Mesenchymal stem cell (in vitro differentiated cells and primary cell): ENCODE measurements around the gene LRRC47.

Experiments used
- DNase-seq: peaks from one replicate; pipeline ENCODE4 v3.0.0-alpha.2; 2013
- H2AFZ ChIP-seq: one replicate; pipeline ENCODE4 v1.6.1; 2013; ENCODE audit warnings: low read depth, mild to moderate bottlenecking, control low read depth, inconsistent platforms, low read length, moderate library complexity
- H2AK5ac ChIP-seq: 2 replicates; pipeline ENCODE4 v1.6.1; 2013; ENCODE audit warnings: low read length, moderate library complexity, mild to moderate bottlenecking, inconsistent platforms; ENCODE audit not compliant: severe bottlenecking
- H2BK120ac ChIP-seq: one replicate; pipeline ENCODE4 v1.6.1; 2013; ENCODE audit warnings: low read depth, mild to moderate bottlenecking, inconsistent platforms, low read length, moderate library complexity
- H2BK12ac ChIP-seq, 2 experiments: one replicate each; pipeline ENCODE4 v1.6.1; 2013; ENCODE audit warnings: inconsistent platforms in 2 of 2, low read length in 2 of 2, mild to moderate bottlenecking in 2 of 2, moderate library complexity in 2 of 2, control low read depth in 1 of 2
- H2BK15ac ChIP-seq: one replicate; pipeline ENCODE4 v1.6.1; 2013; ENCODE audit warnings: mild to moderate bottlenecking, low read depth, inconsistent platforms; ENCODE audit not compliant: poor library complexity, severe bottlenecking
- H2BK5ac ChIP-seq: 2 replicates; pipeline ENCODE4 v1.6.1; 2013; ENCODE audit warnings: low read depth, mild to moderate bottlenecking, low read length, control low read depth, inconsistent platforms; ENCODE audit not compliant: poor library complexity, severe bottlenecking
- H3K14ac ChIP-seq, 2 experiments: one replicate each; pipeline ENCODE4 v1.6.1; 2013; ENCODE audit warnings: inconsistent platforms in 2 of 2, low read length in 2 of 2, control low read depth in 1 of 2, mild to moderate bottlenecking in 1 of 2, moderate library complexity in 1 of 2
- H3K18ac ChIP-seq, 2 experiments: one replicate each; pipeline ENCODE4 v1.6.1; 2013; ENCODE audit warnings: inconsistent platforms in 2 of 2, low read length in 2 of 2, control low read depth in 1 of 2, low read depth in 1 of 2, mild to moderate bottlenecking in 1 of 2
- H3K23ac ChIP-seq, 2 experiments: one replicate each; pipeline ENCODE4 v1.6.1; 2013; ENCODE audit warnings: inconsistent platforms in 2 of 2, low read length in 2 of 2, mild to moderate bottlenecking in 2 of 2, moderate library complexity in 2 of 2, control low read depth in 1 of 2
- H3K27ac ChIP-seq: 2 replicates; pipeline ENCODE4 v1.5.1; 2013; ENCODE audit warnings: mild to moderate bottlenecking, moderate library complexity, low read length, control low read depth, inconsistent platforms; ENCODE audit not compliant: poor library complexity, severe bottlenecking
- H3K27me3 ChIP-seq, 2 experiments: 2 replicates each; pipeline versions ENCODE4 v1.6.1 to v1.7.0; 2013; ENCODE audit warnings: low read length in 2 of 2, mild to moderate bottlenecking in 2 of 2, moderate library complexity in 2 of 2, control low read depth in 1 of 2, inconsistent platforms in 1 of 2; ENCODE audit not compliant: control insufficient read depth in 1 of 2, insufficient read depth in 1 of 2
- H3K36me3 ChIP-seq, 2 experiments: 2 replicates each; pipeline versions ENCODE4 v1.6.1 to v1.7.0; 2013; ENCODE audit warnings: low read length in 2 of 2, control low read depth in 1 of 2, inconsistent platforms in 1 of 2, low read depth in 1 of 2, mild to moderate bottlenecking in 1 of 2; ENCODE audit not compliant: insufficient read depth in 2 of 2, control insufficient read depth in 1 of 2
- H3K4ac ChIP-seq, 2 experiments: one replicate each; pipeline ENCODE4 v1.6.1; 2013; ENCODE audit warnings: inconsistent platforms in 2 of 2, low read length in 2 of 2, mild to moderate bottlenecking in 2 of 2, moderate library complexity in 2 of 2, control low read depth in 1 of 2, low read depth in 1 of 2
- H3K4me1 ChIP-seq: 2 replicates; pipeline ENCODE4 v1.6.1; 2013; ENCODE audit warnings: low read depth, low read length, control low read depth; ENCODE audit not compliant: control insufficient read depth, insufficient read depth
- H3K4me2 ChIP-seq: 2 replicates; pipeline ENCODE4 v1.6.1; 2013; ENCODE audit warnings: low read length, mild to moderate bottlenecking, inconsistent platforms; ENCODE audit not compliant: poor library complexity, severe bottlenecking
- H3K4me3 ChIP-seq, 2 experiments: 2 replicates each; pipeline versions ENCODE4 v1.5.1 to v1.7.0; 2013; ENCODE audit warnings: low read length in 2 of 2, mild to moderate bottlenecking in 2 of 2, control low read depth in 1 of 2, low read depth in 1 of 2; ENCODE audit not compliant: insufficient read depth in 1 of 2
- H3K79me1 ChIP-seq: replicated peaks from 2 replicates; pipeline ENCODE4 v1.6.1; 2013; ENCODE audit warnings: mild to moderate bottlenecking, control low read depth, low read length, inconsistent platforms; ENCODE audit not compliant: poor library complexity, severe bottlenecking
- H3K9ac ChIP-seq: 2 replicates; pipeline ENCODE4 v1.7.0; 2013; ENCODE audit warnings: mild to moderate bottlenecking, low read length, moderate library complexity
- H3K9me3 ChIP-seq: 2 replicates; pipeline ENCODE4 v1.7.0; 2013; ENCODE audit warnings: mild to moderate bottlenecking, low read length; ENCODE audit not compliant: control insufficient read depth
- H4K8ac ChIP-seq: one replicate; pipeline ENCODE4 v1.6.1; 2013; ENCODE audit warnings: inconsistent platforms, mild to moderate bottlenecking, low read length, moderate library complexity
- H4K91ac ChIP-seq: one replicate; pipeline ENCODE4 v1.6.1; 2013; ENCODE audit warnings: mild to moderate bottlenecking, low read length, inconsistent platforms
- WGBS: methylation state at CpG from one replicate; pipeline ENCODE4 v1.1.7; 2013; ENCODE audit warnings: mixed read lengths; 5-methylcytosine and 5-hydroxymethylcytosine counted together

Gene LRRC47

GRCh38 chr1:3786468-3787348, 9.6 kb downstream of the LRRC47 start:
- Histone ChIP-seq H4K8ac (no peak overlapping the region), H3K23ac (no peak overlapping the region), H3K79me1 (peaks cover 50% of the 10 kb centered on the region), H3K14ac (no peak overlapping the region), H2BK5ac (no peak overlapping the region), H3K4ac (no peak overlapping the region), H2BK12ac (no peak overlapping the region), H3K36me3 (peaks cover 73 to 88% of the 10 kb centered on the region in 2 experiments), H3K18ac (no peak overlapping the region), H3K4me2 (no peak overlapping the region), H3K27me3 (no peaks in the 10 kb centered on the region), H3K27ac (no peak overlapping the region), H4K91ac (no peak overlapping the region), H3K9me3 (no peaks in the 10 kb centered on the region), H2AFZ (no peak overlapping the region), H2BK15ac (no peak overlapping the region), H2AK5ac (no peak overlapping the region), H3K4me1 (peaks cover 2% of the 10 kb centered on the region), H3K4me3 (no peak overlapping the region), H3K9ac (no peak overlapping the region), H2BK120ac (no peak overlapping the region)
- WGBS, result 97% methylated on average over 45 of the region's 45 CpGs
- no peak for DNase-seq

GRCh38 chr1:3785456-3786157, 10.7 kb downstream of the LRRC47 start:
- Histone ChIP-seq H3K79me1 (peaks cover 50% of the 10 kb centered on the region), H4K8ac (no peak overlapping the region), H3K14ac (no peak overlapping the region), H3K4me1 (peaks cover 2% of the 10 kb centered on the region), H3K18ac (no peak overlapping the region), H3K9ac (no peak overlapping the region), H2AFZ (no peak overlapping the region), H3K4me2 (no peak overlapping the region), H3K36me3 (peaks cover 84 to 91% of the 10 kb centered on the region in 2 experiments), H3K9me3 (no peaks in the 10 kb centered on the region), H3K27ac (no peak overlapping the region), H2BK12ac (no peak overlapping the region), H2AK5ac (no peak overlapping the region), H3K27me3 (no peaks in the 10 kb centered on the region), H3K4ac (no peak overlapping the region), H2BK120ac (no peak overlapping the region), H3K23ac (no peak overlapping the region), H3K4me3 (no peak overlapping the region), H2BK5ac (no peak overlapping the region), H2BK15ac (no peak overlapping the region), H4K91ac (no peak overlapping the region)
- DNase-seq, result peak; percentile 14
- WGBS, result 82% methylated on average over 13 of the region's 14 CpGs

- H3K23ac ChIP-seq, result no peak overlapping the region
- H3K14ac ChIP-seq, result no peak overlapping the region
- no peak overlapping the region for H3K4me2 ChIP-seq
Observed at GRCh38 chr1:3785045-3785444, 11.3 kb downstream of the LRRC47 start.

More at GRCh38 chr1:3785045-3785444, 11.3 kb downstream of the LRRC47 start:
- H3K27ac ChIP-seq, result no peak overlapping the region
- no peak overlapping the region for H3K4ac ChIP-seq
- no peak overlapping the region for H3K4me3 ChIP-seq
- H3K36me3 ChIP-seq, result peaks cover 90% of the 10 kb centered on the region in 2 experiments
- H3K4me1 ChIP-seq, result peaks cover 2% of the 10 kb centered on the region
- H3K9ac ChIP-seq, result no peak overlapping the region
- no peak overlapping the region for H3K18ac ChIP-seq
- H4K8ac ChIP-seq, result no peak overlapping the region
- no peak overlapping the region for H2BK5ac ChIP-seq
- H4K91ac ChIP-seq, result no peak overlapping the region
- H2AFZ ChIP-seq, result no peak overlapping the region
- no peak overlapping the region for H2AK5ac ChIP-seq
- 98% methylated on average over 13 of the region's 13 CpGs for WGBS
- H3K9me3 ChIP-seq, result no peaks in the 10 kb centered on the region
- no peak overlapping the region for H2BK15ac ChIP-seq
- H2BK12ac ChIP-seq, result no peak overlapping the region
- H3K79me1 ChIP-seq, result peaks cover 48% of the 10 kb centered on the region
- H3K27me3 ChIP-seq, result no peaks in the 10 kb centered on the region
- H2BK120ac ChIP-seq, result no peak overlapping the region
- no peak for DNase-seq
